ENCODE results near the gene LPIN2.

GRCh38 chr18:2998644-2999043, 14.3 kb downstream of the LPIN2 start:
- TF ChIP-seq CTCF (IDR thresholded peaks at IDR 0.05), result no peak
- no peak for TF ChIP-seq POLR2A (IDR thresholded peaks at IDR 0.05)
- no peak for TF ChIP-seq POLR2AphosphoS5 (IDR thresholded peaks at IDR 0.05)

Measured in breast epithelium (tissue), 3 donors.